Vagina (tissue), 2 donors: ENCODE data around the gene GZF1.

Source experiments
- POLR2AphosphoS5 ChIP-seq, 2 donors: sonication (generic); formaldehyde crosslinking; IDR thresholded peaks; one replicate each; pipeline ENCODE4 v1.9.0; 2017; ENCODE audit warnings: antibody characterized with exemption in 2 of 2, mild to moderate bottlenecking in 2 of 2, low read depth in 1 of 2; ENCODE audit not compliant: insufficient read depth in 1 of 2
- TF ChIP-seq, protein P1 (sequence below), 3 experiments: fragments of 450-650 bp in 2 of 3; fragments of 200-600 bp in 1 of 3; sonication (generic) in 1 of 3; IDR thresholded peaks; one replicate each; pipeline ENCODE4 v1.5.1; 2017 to 2019; ENCODE audit warnings: antibody characterized with exemption in 3 of 3, mild to moderate bottlenecking in 2 of 3, moderate library complexity in 2 of 3

DNA sequence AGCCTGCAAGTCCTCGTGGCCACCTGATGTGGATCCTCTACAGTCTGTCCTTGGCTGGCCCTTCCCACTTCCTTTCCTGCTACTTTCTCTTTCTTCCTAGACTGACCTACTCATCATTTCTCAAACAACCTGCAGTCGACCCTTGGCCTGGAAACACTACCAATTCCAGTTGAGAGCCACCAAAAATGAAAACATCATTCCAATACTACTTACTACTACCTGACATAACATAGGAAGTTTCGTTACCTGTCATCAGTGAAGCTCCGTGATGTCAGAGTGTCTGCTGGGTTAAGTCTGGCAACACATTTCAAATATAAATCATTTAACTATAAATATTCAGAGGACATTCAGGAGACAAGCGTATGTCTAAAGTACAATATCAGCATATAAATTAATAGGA is 13.8 kb downstream of the GZF1 start:
- TF ChIP-seq POLR2AphosphoS5 (IDR thresholded peaks at IDR 0.05; ENCODE audit: insufficient read depth in 1 of 2, low read depth in 1 of 2) = no peak
- TF ChIP-seq, protein P1, sequence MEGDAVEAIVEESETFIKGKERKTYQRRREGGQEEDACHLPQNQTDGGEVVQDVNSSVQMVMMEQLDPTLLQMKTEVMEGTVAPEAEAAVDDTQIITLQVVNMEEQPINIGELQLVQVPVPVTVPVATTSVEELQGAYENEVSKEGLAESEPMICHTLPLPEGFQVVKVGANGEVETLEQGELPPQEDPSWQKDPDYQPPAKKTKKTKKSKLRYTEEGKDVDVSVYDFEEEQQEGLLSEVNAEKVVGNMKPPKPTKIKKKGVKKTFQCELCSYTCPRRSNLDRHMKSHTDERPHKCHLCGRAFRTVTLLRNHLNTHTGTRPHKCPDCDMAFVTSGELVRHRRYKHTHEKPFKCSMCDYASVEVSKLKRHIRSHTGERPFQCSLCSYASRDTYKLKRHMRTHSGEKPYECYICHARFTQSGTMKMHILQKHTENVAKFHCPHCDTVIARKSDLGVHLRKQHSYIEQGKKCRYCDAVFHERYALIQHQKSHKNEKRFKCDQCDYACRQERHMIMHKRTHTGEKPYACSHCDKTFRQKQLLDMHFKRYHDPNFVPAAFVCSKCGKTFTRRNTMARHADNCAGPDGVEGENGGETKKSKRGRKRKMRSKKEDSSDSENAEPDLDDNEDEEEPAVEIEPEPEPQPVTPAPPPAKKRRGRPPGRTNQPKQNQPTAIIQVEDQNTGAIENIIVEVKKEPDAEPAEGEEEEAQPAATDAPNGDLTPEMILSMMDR (IDR thresholded peaks at IDR 0.05) = no peak
